H9 (cell line): Measurements from ENCODE around the gene CHTOP. TPM values are rescaled to one million over a fixed set of nuclear protein-coding genes. Genes with fewer than 3 reads are reported as not detected.

ENCODE experiments used
- DNase-seq: peaks from one replicate; pipeline ENCODE4 v3.0.0-alpha.2; 2017
- H2AFZ ChIP-seq: one replicate; pipeline ENCODE4 v1.6.1; 2013; ENCODE audit warnings: mild to moderate bottlenecking, low read length, control low read depth, moderate library complexity
- H2AK5ac ChIP-seq: 2 replicates; pipeline ENCODE4 v1.6.1; 2013; ENCODE audit warnings: low read length, control low read depth, mixed read lengths; ENCODE audit not compliant: insufficient read length
- H2BK120ac ChIP-seq: one replicate; pipeline ENCODE4 v1.6.1; 2013; ENCODE audit warnings: low read depth, mild to moderate bottlenecking, low read length, control low read depth, inconsistent platforms; ENCODE audit not compliant: poor library complexity, severe bottlenecking
- H2BK12ac ChIP-seq: 2 replicates; pipeline ENCODE4 v1.6.1; 2013; ENCODE audit warnings: low read length, control low read depth, mixed read lengths, low read depth; ENCODE audit not compliant: insufficient read length
- H2BK15ac ChIP-seq: 2 replicates; pipeline ENCODE4 v1.6.1; 2013; ENCODE audit warnings: low read depth, low read length, control low read depth
- H2BK20ac ChIP-seq: one replicate; pipeline ENCODE4 v1.6.1; 2013; ENCODE audit warnings: low read depth, mild to moderate bottlenecking, low read length, control low read depth, inconsistent platforms; ENCODE audit not compliant: poor library complexity, severe bottlenecking
- H2BK5ac ChIP-seq: 2 replicates; pipeline ENCODE4 v1.6.1; 2013; ENCODE audit warnings: low read length, control low read depth, mixed read lengths; ENCODE audit not compliant: insufficient read length
- H3K14ac ChIP-seq: 2 replicates; pipeline ENCODE4 v1.6.1; 2013; ENCODE audit warnings: low read length, control low read depth; ENCODE audit not compliant: insufficient read depth
- H3K18ac ChIP-seq: 2 replicates; pipeline ENCODE4 v1.6.1; 2013; ENCODE audit warnings: low read depth, mild to moderate bottlenecking, mixed read lengths, low read length, control low read depth; ENCODE audit not compliant: insufficient read length
- H3K23ac ChIP-seq: 2 replicates; pipeline ENCODE4 v1.6.1; 2013; ENCODE audit warnings: low read length, control low read depth, mixed read lengths, low read depth; ENCODE audit not compliant: insufficient read length
- H3K23me2 ChIP-seq: 2 replicates; pipeline ENCODE4 v1.6.1; 2013; ENCODE audit warnings: low read depth, mild to moderate bottlenecking, mixed read lengths, low read length, control low read depth; ENCODE audit not compliant: insufficient read length, poor library complexity, severe bottlenecking
- H3K27ac ChIP-seq: 2 replicates; pipeline ENCODE4 v1.5.1; 2013; ENCODE audit warnings: low read length, control low read depth, mixed read lengths, low read depth; ENCODE audit not compliant: insufficient read length
- H3K27me3 ChIP-seq: 2 replicates; pipeline ENCODE4 v1.6.1; 2013; ENCODE audit warnings: low read length, control low read depth, inconsistent platforms; ENCODE audit not compliant: insufficient read depth
- H3K4ac ChIP-seq: 2 replicates; pipeline ENCODE4 v1.6.1; 2013; ENCODE audit warnings: low read depth, mild to moderate bottlenecking, control low read depth, inconsistent platforms, low read length, moderate library complexity
- H3K4me1 ChIP-seq: 2 replicates; pipeline ENCODE4 v1.6.1; 2013; ENCODE audit warnings: low read length, control low read depth, inconsistent platforms; ENCODE audit not compliant: insufficient read depth
- H3K4me2 ChIP-seq: 2 replicates; pipeline ENCODE4 v1.6.1; 2013; ENCODE audit warnings: low read length, control low read depth, mixed read lengths; ENCODE audit not compliant: insufficient read length, insufficient read depth
- H3K56ac ChIP-seq: 2 replicates; pipeline ENCODE4 v1.6.1; 2013; ENCODE audit warnings: low read depth, mild to moderate bottlenecking, mixed read lengths, low read length, control low read depth; ENCODE audit not compliant: insufficient read length
- H3K79me1 ChIP-seq: 2 replicates; pipeline ENCODE4 v1.6.1; 2013; ENCODE audit warnings: low read depth, mild to moderate bottlenecking, moderate library complexity, low read length, control low read depth, inconsistent platforms; ENCODE audit not compliant: insufficient read depth, poor library complexity, severe bottlenecking
- H3K79me2 ChIP-seq: 2 replicates; pipeline ENCODE4 v1.6.1; 2013; ENCODE audit warnings: low read length, control low read depth, inconsistent platforms; ENCODE audit not compliant: insufficient read depth
- H3K9ac ChIP-seq: 2 replicates; pipeline ENCODE4 v1.6.1; 2013; ENCODE audit warnings: low read length, control low read depth, mixed read lengths; ENCODE audit not compliant: insufficient read length; ENCODE audit errors: extremely low read depth
- H3K9me3 ChIP-seq: one replicate; pipeline ENCODE4 v1.6.1; 2013; ENCODE audit warnings: low read depth, low read length, inconsistent platforms; ENCODE audit not compliant: control insufficient read depth
- H3T11ph ChIP-seq: one replicate; pipeline ENCODE4 v1.6.1; 2013; ENCODE audit warnings: mild to moderate bottlenecking, low read length, control low read depth, inconsistent platforms
- H4K20me1 ChIP-seq: one replicate; pipeline ENCODE4 v1.6.1; 2013; ENCODE audit not compliant: control insufficient read depth, insufficient read length, insufficient read depth
- H4K5ac ChIP-seq: 2 replicates; pipeline ENCODE4 v1.6.1; 2013; ENCODE audit warnings: low read depth, mild to moderate bottlenecking, mixed read lengths, low read length, control low read depth; ENCODE audit not compliant: insufficient read length
- H4K8ac ChIP-seq: replicated peaks from 2 replicates; pipeline ENCODE4 v1.6.1; 2013; ENCODE audit warnings: low read length, control low read depth, mixed read lengths, low read depth; ENCODE audit not compliant: insufficient read length
- H4K91ac ChIP-seq: 2 replicates; pipeline ENCODE4 v1.6.1; 2013; ENCODE audit warnings: low read depth, mild to moderate bottlenecking, moderate library complexity, mixed read lengths, low read length, control low read depth; ENCODE audit not compliant: insufficient read length
- H3K27ac Mint-ChIP-seq, 3 experiments: 2 replicates in 2 of 3; 3 replicates in 1 of 3; pipeline ENCODE4 v1.8.0; 2020 to 2021; ENCODE audit warnings: mixed read lengths in 3 of 3, mild to moderate bottlenecking in 1 of 3, moderate library complexity in 1 of 3
- H3K27me3 Mint-ChIP-seq: 2 replicates; pipeline ENCODE4 v1.8.0; 2021; ENCODE audit warnings: low read depth, mild to moderate bottlenecking, moderate library complexity, mixed read lengths
- H3K36me3 Mint-ChIP-seq, 3 experiments: 2 replicates in 2 of 3; 3 replicates in 1 of 3; pipeline ENCODE4 v1.8.0; 2020 to 2021; ENCODE audit warnings: low read depth in 3 of 3, mixed read lengths in 3 of 3; ENCODE audit not compliant: insufficient read depth in 1 of 3
- H3K4me1 Mint-ChIP-seq, 2 experiments: 2 replicates each; pipeline ENCODE4 v1.8.0; 2020; ENCODE audit warnings: mixed read lengths in 2 of 2
- H3K4me3 Mint-ChIP-seq, 2 experiments: 2 replicates in 1 of 2; 3 replicates in 1 of 2; pipeline ENCODE4 v1.8.0; 2020 to 2021; ENCODE audit warnings: mild to moderate bottlenecking in 2 of 2, mixed read lengths in 2 of 2, moderate library complexity in 1 of 2
- H3K9me3 Mint-ChIP-seq, 2 experiments: 2 replicates in 1 of 2; 3 replicates in 1 of 2; pipeline ENCODE4 v1.8.0; 2020; ENCODE audit warnings: mild to moderate bottlenecking in 2 of 2, mixed read lengths in 2 of 2, moderate library complexity in 1 of 2
- WGBS: extraction: QIAGEN DNeasy Blood & Tissue Kit; methylation state at CpG from one replicate; pipeline ENCODE4 v1.1.7; 2013; ENCODE audit warnings: missing lambda C conversion rate, low lambda C conversion rate, mixed read lengths; ENCODE audit not compliant: insufficient read length; ENCODE audit errors: extremely low coverage; 5-methylcytosine and 5-hydroxymethylcytosine counted together
- total RNA-seq: library from RNA; stranded (reverse); gene quantifications from 2 replicates; pipeline ENCODE4 v1.2.1, GENCODE V29; 2021
- TF ChIP-seq, protein P1 (sequence below): fragments of 200-600 bp; sonication (generic); conservative IDR thresholded peaks from 3 replicates; pipeline ENCODE4 v1.8.0; 2021; ENCODE audit warnings: antibody characterized with exemption, mild to moderate bottlenecking

The CHTOP gene
- total RNA-seq, 1 experiment from 2014 or later: 126 TPM

DNA sequence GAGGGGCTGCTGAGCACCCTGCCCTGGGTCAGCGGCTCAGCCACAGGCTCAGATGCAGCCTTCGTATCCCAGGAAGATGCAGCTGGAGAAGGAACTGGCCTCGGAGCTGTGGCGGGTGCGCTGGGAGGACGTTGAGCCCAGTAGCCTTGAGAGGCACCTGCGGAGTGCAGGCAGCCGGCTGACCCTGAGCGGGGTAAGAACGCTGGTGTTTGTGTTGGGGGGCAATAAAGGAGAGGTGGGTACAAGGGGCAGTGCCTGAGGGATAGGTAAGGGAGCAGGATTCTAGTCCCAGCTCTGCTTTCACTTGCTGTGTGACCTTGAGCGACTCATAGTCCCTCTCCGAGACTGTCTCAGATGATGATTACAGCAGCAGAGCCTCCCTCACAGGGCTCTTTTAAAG, 51.0 kb downstream of the CHTOP start:
- H3T11ph ChIP-seq: no peak overlapping the region
- no peak overlapping the region for H2AK5ac ChIP-seq
- H3K79me1 ChIP-seq: no peaks in the 10 kb centered on the region
- H3K4me1 Mint-ChIP-seq: peaks cover 16 to 33% of the 10 kb centered on the region in 2 experiments
- H4K20me1 ChIP-seq: no peaks in the 10 kb centered on the region
- no peaks in the 10 kb centered on the region for H3K9me3 Mint-ChIP-seq
- no peak overlapping the region for H4K91ac ChIP-seq
- no peak overlapping the region; a peak in 1 of 7 replicates for H3K27ac Mint-ChIP-seq
- H2BK5ac ChIP-seq: no peak overlapping the region
- H3K4me2 ChIP-seq: no peak overlapping the region
- no peaks in the 10 kb centered on the region for H3K4me1 ChIP-seq
- no peak overlapping the region for H3K23ac ChIP-seq
- TF ChIP-seq, protein P1, sequence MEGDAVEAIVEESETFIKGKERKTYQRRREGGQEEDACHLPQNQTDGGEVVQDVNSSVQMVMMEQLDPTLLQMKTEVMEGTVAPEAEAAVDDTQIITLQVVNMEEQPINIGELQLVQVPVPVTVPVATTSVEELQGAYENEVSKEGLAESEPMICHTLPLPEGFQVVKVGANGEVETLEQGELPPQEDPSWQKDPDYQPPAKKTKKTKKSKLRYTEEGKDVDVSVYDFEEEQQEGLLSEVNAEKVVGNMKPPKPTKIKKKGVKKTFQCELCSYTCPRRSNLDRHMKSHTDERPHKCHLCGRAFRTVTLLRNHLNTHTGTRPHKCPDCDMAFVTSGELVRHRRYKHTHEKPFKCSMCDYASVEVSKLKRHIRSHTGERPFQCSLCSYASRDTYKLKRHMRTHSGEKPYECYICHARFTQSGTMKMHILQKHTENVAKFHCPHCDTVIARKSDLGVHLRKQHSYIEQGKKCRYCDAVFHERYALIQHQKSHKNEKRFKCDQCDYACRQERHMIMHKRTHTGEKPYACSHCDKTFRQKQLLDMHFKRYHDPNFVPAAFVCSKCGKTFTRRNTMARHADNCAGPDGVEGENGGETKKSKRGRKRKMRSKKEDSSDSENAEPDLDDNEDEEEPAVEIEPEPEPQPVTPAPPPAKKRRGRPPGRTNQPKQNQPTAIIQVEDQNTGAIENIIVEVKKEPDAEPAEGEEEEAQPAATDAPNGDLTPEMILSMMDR: no peak
- no peaks in the 10 kb centered on the region for H3K79me2 ChIP-seq
- no peak overlapping the region for H3K4ac ChIP-seq
- no peak overlapping the region for H2BK120ac ChIP-seq
- no peak overlapping the region for H3K9ac ChIP-seq
- H3K27ac ChIP-seq: no peak overlapping the region
- no peak overlapping the region for H3K4me3 Mint-ChIP-seq
- H2AFZ ChIP-seq: no peak overlapping the region
- no peak overlapping the region for H4K5ac ChIP-seq
- H3K9me3 ChIP-seq: no peaks in the 10 kb centered on the region
- DNase-seq: no peak
- no peak overlapping the region for H2BK12ac ChIP-seq
- WGBS: no CpG with 5 or more reads among the region's 12 CpGs
- H3K27me3 ChIP-seq: no peaks in the 10 kb centered on the region
- no peak overlapping the region for H2BK15ac ChIP-seq
- H4K8ac ChIP-seq: no peak overlapping the region
- no peak overlapping the region for H2BK20ac ChIP-seq
- H3K27me3 Mint-ChIP-seq: peaks cover 24% of the 10 kb centered on the region
- no peak overlapping the region for H3K14ac ChIP-seq
- H3K18ac ChIP-seq: no peak overlapping the region
- H3K56ac ChIP-seq: no peak overlapping the region
- H3K36me3 Mint-ChIP-seq: peaks cover 4 to 37% (median 27%) of the 10 kb centered on the region in 3 experiments; a peak in 5 of 7 replicates
- H3K23me2 ChIP-seq: peaks cover 5% of the 10 kb centered on the region
